Panc1 (cell line): ENCODE results near the gene SLC22A16.

Source experiments
- TCF7L2 ChIP-seq: IDR thresholded peaks from 2 replicates; pipeline ENCODE4 v1.6.1; 2011; ENCODE audit warnings: mild to moderate bottlenecking, low read depth, low read length, inconsistent platforms
- TF ChIP-seq, protein P1 (sequence below): fragments of 450-650 bp; IDR thresholded peaks from 2 replicates; pipeline ENCODE4 v1.5.1; 2017; ENCODE audit warnings: mild to moderate bottlenecking

DNA sequence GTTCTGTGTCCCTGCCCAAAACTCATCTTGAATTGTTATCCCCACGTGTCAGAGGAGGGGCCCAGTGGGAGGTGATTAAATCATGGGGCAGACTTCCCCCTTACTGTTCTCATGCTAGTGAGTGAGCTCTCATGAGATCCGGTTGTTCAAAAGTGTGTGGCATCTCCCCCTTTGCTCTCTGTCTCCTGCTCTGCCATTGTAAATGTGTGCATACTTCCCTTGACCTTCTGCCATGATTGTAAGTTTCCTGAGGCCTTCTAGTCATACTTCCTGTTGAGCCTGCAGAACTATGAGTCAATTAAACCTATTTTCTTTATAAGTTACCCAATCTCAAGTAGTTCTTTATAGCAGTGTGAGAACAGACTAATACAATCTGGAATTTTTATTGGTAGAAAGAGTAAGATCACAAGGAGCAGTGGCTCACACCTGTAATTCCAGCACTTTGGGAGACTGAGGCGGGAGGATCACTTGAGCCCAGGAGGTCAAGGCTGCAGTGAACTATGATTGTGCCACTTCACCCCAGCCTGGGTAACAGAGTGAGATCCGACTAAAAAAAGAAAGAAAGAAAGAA, 47.1 kb upstream of the SLC22A16 start:
- no peak for TF ChIP-seq TCF7L2
- TF ChIP-seq, protein P1, sequence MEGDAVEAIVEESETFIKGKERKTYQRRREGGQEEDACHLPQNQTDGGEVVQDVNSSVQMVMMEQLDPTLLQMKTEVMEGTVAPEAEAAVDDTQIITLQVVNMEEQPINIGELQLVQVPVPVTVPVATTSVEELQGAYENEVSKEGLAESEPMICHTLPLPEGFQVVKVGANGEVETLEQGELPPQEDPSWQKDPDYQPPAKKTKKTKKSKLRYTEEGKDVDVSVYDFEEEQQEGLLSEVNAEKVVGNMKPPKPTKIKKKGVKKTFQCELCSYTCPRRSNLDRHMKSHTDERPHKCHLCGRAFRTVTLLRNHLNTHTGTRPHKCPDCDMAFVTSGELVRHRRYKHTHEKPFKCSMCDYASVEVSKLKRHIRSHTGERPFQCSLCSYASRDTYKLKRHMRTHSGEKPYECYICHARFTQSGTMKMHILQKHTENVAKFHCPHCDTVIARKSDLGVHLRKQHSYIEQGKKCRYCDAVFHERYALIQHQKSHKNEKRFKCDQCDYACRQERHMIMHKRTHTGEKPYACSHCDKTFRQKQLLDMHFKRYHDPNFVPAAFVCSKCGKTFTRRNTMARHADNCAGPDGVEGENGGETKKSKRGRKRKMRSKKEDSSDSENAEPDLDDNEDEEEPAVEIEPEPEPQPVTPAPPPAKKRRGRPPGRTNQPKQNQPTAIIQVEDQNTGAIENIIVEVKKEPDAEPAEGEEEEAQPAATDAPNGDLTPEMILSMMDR: no peak
